ENCODE measurements around the gene H6PD.

- no peak for TF ChIP-seq POLR2A (IDR thresholded peaks at IDR 0.05; ENCODE audit: low read depth, low read length)
- no peak for TF ChIP-seq POLR2AphosphoS5 (IDR thresholded peaks at IDR 0.05; ENCODE audit: low read depth, low read length)
Measured at GRCh38 chr1:9245230-9245619, 10.7 kb downstream of the H6PD start.

All from GM12891 (cell line).